ENCODE measurements around the gene DOP1B. TPM values are rescaled to one million over a fixed set of nuclear protein-coding genes. Genes with fewer than 3 reads are reported as not detected.

Gene DOP1B
- total RNA-seq, 1 experiment from 2014 or later, result 16.5 TPM

DNA sequence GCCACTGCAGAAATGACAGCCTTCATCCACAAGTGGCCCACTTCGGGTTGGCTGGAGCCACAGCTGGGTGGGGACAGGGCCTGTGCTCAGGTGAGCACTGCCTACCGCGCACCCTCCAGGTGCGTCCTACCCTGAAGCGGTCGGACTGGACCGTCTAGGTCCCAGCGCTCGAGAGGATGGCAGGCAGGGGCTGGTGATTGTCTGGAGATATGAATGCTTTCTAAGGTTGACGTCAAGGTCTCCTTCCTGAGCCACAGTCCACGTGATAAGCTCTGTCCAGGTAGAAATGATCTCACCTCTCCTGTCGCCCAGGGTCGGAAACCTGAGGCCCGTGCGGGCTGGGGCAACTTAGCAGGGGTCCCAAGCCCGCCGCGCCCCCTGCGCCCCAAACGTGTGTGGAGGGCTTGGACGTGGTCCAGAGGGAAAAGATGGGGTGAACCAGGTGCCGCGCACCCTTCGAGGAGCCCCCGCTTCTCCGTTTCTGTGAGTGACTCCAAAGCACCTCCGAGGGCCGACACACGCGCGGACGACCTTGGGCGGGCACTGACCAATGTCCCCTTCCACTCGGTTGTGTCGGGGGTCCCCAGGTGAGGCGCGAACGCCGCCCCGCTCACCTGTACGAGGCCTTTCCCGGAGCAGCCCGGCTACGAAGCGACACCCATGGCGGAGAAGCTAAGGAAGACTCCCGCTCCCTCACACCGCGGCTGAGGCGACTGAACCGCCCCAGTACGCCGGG, 853 bp upstream of the DOP1B start:
- no peak for DNase-seq (ENCODE audit: low spot score)
- Histone ChIP-seq H3K36me3 (ENCODE audit: insufficient read depth, low read length, poor library complexity, severe bottlenecking) (no peaks in the 10 kb centered on the region), H3K27ac (ENCODE audit: low read depth, low read length, poor library complexity, severe bottlenecking) (no peak overlapping the region), H3K27me3 (replicated peaks; ENCODE audit: insufficient read depth, low read depth, low read length, poor library complexity) (no peaks in the 10 kb centered on the region), H3K9me3 (ENCODE audit: low read depth, low read length, poor library complexity, severe bottlenecking) (no peaks in the 10 kb centered on the region), H3K4me1 (ENCODE audit: insufficient read depth, low read length, poor library complexity, severe bottlenecking) (peaks cover 4% of the 10 kb centered on the region), H3K4me3 (ENCODE audit: low read depth, low read length, poor library complexity, severe bottlenecking) (peak overlapping the region; percentile 97)
- intact Hi-C loops (cut with micrococcal nuclease; ENCODE audit: unreplicated experiment), result loop anchor here (5.0 kb wide), 2 partner anchors 167 to 232 kb away; partner anchors contain the start of genes CHAF1B and MORC3
- no TSS peak for BruUV-seq (replicated peaks)
- CTCF ChIA-PET, result interaction anchor here (1.1 kb wide), 1 partner anchor 164 kb away, joined by 7 read pairs; the partner anchor contains the start of gene MORC3
- POLR2A ChIA-PET (ENCODE audit: low non-redundant PET), result no interaction called here
- TF ChIP-seq, protein P1, sequence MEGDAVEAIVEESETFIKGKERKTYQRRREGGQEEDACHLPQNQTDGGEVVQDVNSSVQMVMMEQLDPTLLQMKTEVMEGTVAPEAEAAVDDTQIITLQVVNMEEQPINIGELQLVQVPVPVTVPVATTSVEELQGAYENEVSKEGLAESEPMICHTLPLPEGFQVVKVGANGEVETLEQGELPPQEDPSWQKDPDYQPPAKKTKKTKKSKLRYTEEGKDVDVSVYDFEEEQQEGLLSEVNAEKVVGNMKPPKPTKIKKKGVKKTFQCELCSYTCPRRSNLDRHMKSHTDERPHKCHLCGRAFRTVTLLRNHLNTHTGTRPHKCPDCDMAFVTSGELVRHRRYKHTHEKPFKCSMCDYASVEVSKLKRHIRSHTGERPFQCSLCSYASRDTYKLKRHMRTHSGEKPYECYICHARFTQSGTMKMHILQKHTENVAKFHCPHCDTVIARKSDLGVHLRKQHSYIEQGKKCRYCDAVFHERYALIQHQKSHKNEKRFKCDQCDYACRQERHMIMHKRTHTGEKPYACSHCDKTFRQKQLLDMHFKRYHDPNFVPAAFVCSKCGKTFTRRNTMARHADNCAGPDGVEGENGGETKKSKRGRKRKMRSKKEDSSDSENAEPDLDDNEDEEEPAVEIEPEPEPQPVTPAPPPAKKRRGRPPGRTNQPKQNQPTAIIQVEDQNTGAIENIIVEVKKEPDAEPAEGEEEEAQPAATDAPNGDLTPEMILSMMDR (conservative IDR thresholded peaks at IDR 0.05; ENCODE audit: low read depth, low read length), result no peak
- TF ChIP-seq EZH2 (IDR thresholded peaks at IDR 0.05; ENCODE audit: borderline replicate concordance, low read depth, low read length, poor library complexity, severe bottlenecking), result no peak

DNA sequence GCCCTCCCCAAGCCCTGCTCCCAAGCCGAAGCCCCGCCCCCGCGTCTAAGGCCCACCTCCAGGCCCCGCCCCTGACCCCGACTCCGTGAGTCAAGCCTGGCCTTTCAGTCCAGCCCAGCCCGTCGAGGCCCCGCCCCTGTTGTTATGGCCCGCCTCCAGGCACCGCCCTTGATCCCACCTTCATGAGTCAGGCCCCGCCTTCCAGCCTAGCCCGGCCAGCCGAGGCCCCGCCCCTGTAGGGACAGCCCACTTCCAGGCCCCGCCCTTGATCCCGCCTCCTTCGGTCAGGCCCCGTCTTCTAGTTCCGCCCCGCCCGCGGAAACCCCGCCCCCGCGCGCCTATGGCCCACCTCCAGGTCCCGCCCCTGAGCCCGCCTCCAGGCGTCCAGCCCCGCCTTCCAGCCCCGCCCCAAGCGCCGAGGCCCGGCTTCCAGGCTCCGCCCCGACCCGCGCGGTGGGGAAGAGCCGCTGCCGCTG, 247 bp upstream of the DOP1B start:
- intact Hi-C loops (cut with micrococcal nuclease; ENCODE audit: unreplicated experiment), result loop anchor here (5.0 kb wide), 2 partner anchors 166 to 231 kb away; partner anchors contain the start of genes CHAF1B and MORC3
- ChIA-PET CTCF (interaction anchor here (1.1 kb wide), 1 partner anchor 164 kb away, joined by 7 read pairs; the partner anchor contains the start of gene MORC3), POLR2A (ENCODE audit: low non-redundant PET) (no interaction called here)
- no TSS peak for BruUV-seq (replicated peaks)
- no peaks in the 10 kb centered on the region for H3K36me3 ChIP-seq (ENCODE audit: insufficient read depth, low read length, poor library complexity, severe bottlenecking)
- peak; percentile 98 for DNase-seq (ENCODE audit: low spot score)
- H3K4me3 ChIP-seq (ENCODE audit: low read depth, low read length, poor library complexity, severe bottlenecking), result peak overlapping the region; percentile 97
- H3K4me1 ChIP-seq (ENCODE audit: insufficient read depth, low read length, poor library complexity, severe bottlenecking), result peaks cover 4% of the 10 kb centered on the region
- H3K9me3 ChIP-seq (ENCODE audit: low read depth, low read length, poor library complexity, severe bottlenecking), result no peaks in the 10 kb centered on the region
- H3K27me3 ChIP-seq (replicated peaks; ENCODE audit: insufficient read depth, low read depth, low read length, poor library complexity), result no peaks in the 10 kb centered on the region
- TF ChIP-seq, protein P1 (conservative IDR thresholded peaks at IDR 0.05; ENCODE audit: low read depth, low read length), result no peak
- no peak for TF ChIP-seq EZH2 (IDR thresholded peaks at IDR 0.05; ENCODE audit: borderline replicate concordance, low read depth, low read length, poor library complexity, severe bottlenecking)
- peak overlapping the region; percentile 79 for H3K27ac ChIP-seq (ENCODE audit: low read depth, low read length, poor library complexity, severe bottlenecking)

DNA sequence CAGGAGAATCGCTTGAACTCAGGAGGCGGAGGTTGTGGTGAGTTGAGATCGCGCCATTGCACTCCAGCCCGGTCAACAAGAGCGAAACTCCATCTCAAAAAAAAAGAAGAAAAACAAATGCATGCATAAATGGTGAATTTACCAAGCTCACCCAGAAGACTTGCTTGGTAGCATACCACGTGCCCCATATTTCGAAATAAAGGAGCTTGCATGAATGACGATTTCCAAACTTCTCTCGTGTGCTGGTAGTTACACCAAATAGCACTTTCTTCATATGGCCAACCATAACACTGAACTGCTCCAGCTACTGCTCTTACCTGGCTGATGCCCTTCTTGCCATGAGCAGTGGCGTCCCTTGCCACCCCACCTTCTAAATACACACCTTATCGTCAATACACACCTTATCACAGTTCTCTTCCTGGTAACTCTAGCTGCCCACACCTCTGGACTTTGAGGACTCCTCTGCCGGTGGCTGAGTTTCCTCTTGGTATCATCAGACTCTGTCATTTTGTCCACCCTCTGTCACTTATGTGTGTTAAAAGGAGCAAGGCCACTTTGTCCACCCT, 2.8 kb downstream of the DOP1B start:
- Histone ChIP-seq H3K36me3 (ENCODE audit: insufficient read depth, low read length, poor library complexity, severe bottlenecking) (no peaks in the 10 kb centered on the region), H3K9me3 (ENCODE audit: low read depth, low read length, poor library complexity, severe bottlenecking) (no peaks in the 10 kb centered on the region), H3K27ac (ENCODE audit: low read depth, low read length, poor library complexity, severe bottlenecking) (no peak overlapping the region), H3K4me1 (ENCODE audit: insufficient read depth, low read length, poor library complexity, severe bottlenecking) (peaks cover 4% of the 10 kb centered on the region), H3K27me3 (replicated peaks; ENCODE audit: insufficient read depth, low read depth, low read length, poor library complexity) (no peaks in the 10 kb centered on the region), H3K4me3 (ENCODE audit: low read depth, low read length, poor library complexity, severe bottlenecking) (no peak overlapping the region)
- POLR2A ChIA-PET (ENCODE audit: low non-redundant PET), result interaction anchor here (0.6 kb wide), 1 partner anchor 160 kb away, joined by 3 read pairs; no protein-coding TSS in a partner anchor
- intact Hi-C loops (cut with micrococcal nuclease; ENCODE audit: unreplicated experiment), result loop anchor here (5.0 kb wide), 2 partner anchors 163 to 228 kb away; partner anchors contain the start of genes CHAF1B and MORC3
- no peak for TF ChIP-seq EZH2 (IDR thresholded peaks at IDR 0.05; ENCODE audit: borderline replicate concordance, low read depth, low read length, poor library complexity, severe bottlenecking)
- TF ChIP-seq, protein P1 (conservative IDR thresholded peaks at IDR 0.05; ENCODE audit: low read depth, low read length), result no peak
- TSS peak; percentile 12 for BruUV-seq (replicated peaks)
- DNase-seq (ENCODE audit: low spot score), result no peak
- CTCF ChIA-PET, result no interaction called here

All from A673 (cell line).